Common myeloid progenitor, CD34-positive (primary cell): ENCODE results near the gene ST8SIA3.

ENCODE experiments used
- CTCF ChIA-PET: fragments of 350-600 bp; sonication (Branson Sonifier 250); formaldehyde crosslinking; loops from one replicate; lab custom pipeline; 2021; ENCODE audit warnings: antibody characterized with exemption; lab: Charles Lee
- POLR2A ChIA-PET: fragments of 350-600 bp; sonication (Branson Sonifier 250); formaldehyde crosslinking; loops from one replicate; lab custom pipeline; 2021; ENCODE audit warnings: antibody characterized with exemption; lab: Charles Lee
- DNase-seq, 3 donors: peaks; one replicate each; pipeline versions ENCODE4 v3.0.0 to v3.0.0-alpha.2; 2013
- H3K27ac ChIP-seq, 2 experiments: 1 replicate in 1 of 2; 2 replicates in 1 of 2; pipeline ENCODE4 v1.7.0; 2013; ENCODE audit warnings: inconsistent platforms in 2 of 2, low read length in 2 of 2, mild to moderate bottlenecking in 2 of 2, low read depth in 1 of 2, moderate library complexity in 1 of 2; ENCODE audit not compliant: severe bottlenecking in 2 of 2, insufficient read depth in 1 of 2, poor library complexity in 1 of 2
- H3K27me3 ChIP-seq, 5 experiments: replicated peaks in 2 of 5; 1 replicate in 3 of 5; 2 replicates in 2 of 5; pipeline versions ENCODE4 v1.6.1 to v1.7.0; 2013; ENCODE audit warnings: low read length in 4 of 5, mild to moderate bottlenecking in 2 of 5, moderate library complexity in 2 of 5, inconsistent platforms in 1 of 5; ENCODE audit not compliant: insufficient read depth in 5 of 5, control insufficient read depth in 4 of 5
- H3K36me3 ChIP-seq, 4 experiments: 1 replicate in 2 of 4; 2 replicates in 2 of 4; pipeline versions ENCODE4 v1.6.1 to v1.7.0; 2013; ENCODE audit warnings: low read length in 3 of 4, control low read depth in 1 of 4, mild to moderate bottlenecking in 1 of 4; ENCODE audit not compliant: control insufficient read depth in 4 of 4, insufficient read depth in 4 of 4
- H3K4me1 ChIP-seq, 4 experiments: 1 replicate in 3 of 4; 2 replicates in 1 of 4; pipeline versions ENCODE4 v1.6.1 to v1.7.1; 2013; ENCODE audit warnings: low read length in 3 of 4, mild to moderate bottlenecking in 3 of 4, control low read depth in 1 of 4, inconsistent platforms in 1 of 4, moderate library complexity in 1 of 4; ENCODE audit not compliant: control insufficient read depth in 4 of 4, insufficient read depth in 4 of 4; ENCODE audit errors: control extremely low read depth in 1 of 4
- H3K4me3 ChIP-seq, 7 experiments: 1 replicate in 4 of 7; 2 replicates in 3 of 7; pipeline versions ENCODE4 v1.5.1 to v1.7.0; 2013; ENCODE audit warnings: mild to moderate bottlenecking in 7 of 7, low read length in 6 of 7, moderate library complexity in 6 of 7, inconsistent platforms in 2 of 7, low read depth in 2 of 7, control low read depth in 1 of 7; ENCODE audit not compliant: insufficient read depth in 4 of 7, control insufficient read depth in 1 of 7; ENCODE audit errors: extremely low read depth in 1 of 7
- H3K9me3 ChIP-seq, 5 experiments: 1 replicate in 4 of 5; 2 replicates in 1 of 5; pipeline versions ENCODE4 v1.6.1 to v1.7.1; 2013; ENCODE audit warnings: low read length in 4 of 5, mild to moderate bottlenecking in 2 of 5, inconsistent platforms in 1 of 5, low read depth in 1 of 5, moderate library complexity in 1 of 5; ENCODE audit not compliant: control insufficient read depth in 4 of 5, insufficient read depth in 2 of 5; ENCODE audit errors: control extremely low read depth in 1 of 5
- WGBS: methylation state at CpG from one replicate; pipeline ENCODE4 v1.1.5; 2013; ENCODE audit not compliant: insufficient coverage; 5-methylcytosine and 5-hydroxymethylcytosine counted together

The ST8SIA3 gene

GRCh38 chr18:57328665-57329064, 23.7 kb upstream of the ST8SIA3 start:
- CTCF ChIA-PET = no interaction called here
- Histone ChIP-seq H3K27ac (no peak overlapping the region), H3K27me3 (peaks cover 0 to 2% (median 0%) of the 10 kb centered on the region in 5 experiments), H3K4me1 (no peaks in the 10 kb centered on the region), H3K9me3 (no peaks in the 10 kb centered on the region), H3K36me3 (no peaks in the 10 kb centered on the region), H3K4me3 (no peak overlapping the region)
- POLR2A ChIA-PET = no interaction called here
- WGBS = 100% methylated on average over 2 of the region's 3 CpGs
- no peak for DNase-seq

- Histone ChIP-seq H3K27ac (no peak overlapping the region), H3K27me3 (peaks cover 0 to 3% (median 1%) of the 10 kb centered on the region in 5 experiments), H3K36me3 (no peaks in the 10 kb centered on the region), H3K9me3 (no peaks in the 10 kb centered on the region), H3K4me1 (no peaks in the 10 kb centered on the region), H3K4me3 (no peak overlapping the region)
- CTCF ChIA-PET = no interaction called here
- WGBS = 100% methylated on average over 1 of the region's 5 CpGs
- no peak for DNase-seq
- POLR2A ChIA-PET = no interaction called here
Measured at GRCh38 chr18:57329856-57330255, 22.5 kb upstream of the ST8SIA3 start.

DNA sequence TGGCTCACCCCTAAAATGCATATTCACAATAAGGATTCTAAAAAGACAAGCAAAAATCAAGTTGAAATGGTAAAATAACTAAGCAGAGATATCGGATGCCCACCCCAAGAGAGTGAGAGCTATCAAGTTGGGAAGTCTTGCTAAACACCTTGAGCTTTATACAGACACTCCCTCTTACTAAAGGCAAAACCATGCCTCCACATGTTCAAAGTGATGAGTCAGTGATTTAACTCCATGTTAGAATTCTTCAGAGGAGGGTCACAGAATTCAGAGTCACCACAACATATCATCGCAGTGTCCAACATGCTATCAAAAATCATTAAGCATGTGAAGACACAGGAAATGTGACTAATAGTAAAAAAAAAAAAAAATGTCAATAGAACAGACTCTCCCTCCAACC, 20.6 kb upstream of the ST8SIA3 start:
- Histone ChIP-seq H3K27me3 (peaks cover 0 to 3% (median 2%) of the 10 kb centered on the region in 5 experiments), H3K4me1 (no peaks in the 10 kb centered on the region), H3K27ac (no peak overlapping the region), H3K4me3 (no peak overlapping the region), H3K36me3 (no peaks in the 10 kb centered on the region), H3K9me3 (no peaks in the 10 kb centered on the region)
- CTCF ChIA-PET = no interaction called here
- 100% methylated on average over 1 of the region's 2 CpGs for WGBS
- POLR2A ChIA-PET = no interaction called here
- no peak for DNase-seq

GRCh38 chr18:57333940-57334339, 18.4 kb upstream of the ST8SIA3 start:
- no peaks in the 10 kb centered on the region for H3K4me1 ChIP-seq
- H3K27me3 ChIP-seq = peaks cover 0 to 4% (median 2%) of the 10 kb centered on the region in 5 experiments
- no peak for DNase-seq
- 73% methylated on average over 4 of the region's 5 CpGs for WGBS
- CTCF ChIA-PET = no interaction called here
- no peak overlapping the region for H3K27ac ChIP-seq
- H3K9me3 ChIP-seq = no peaks in the 10 kb centered on the region
- no peaks in the 10 kb centered on the region for H3K36me3 ChIP-seq
- POLR2A ChIA-PET = no interaction called here
- no peak overlapping the region for H3K4me3 ChIP-seq

- CTCF ChIA-PET = no interaction called here
- Histone ChIP-seq H3K4me1 (no peaks in the 10 kb centered on the region), H3K4me3 (no peak overlapping the region), H3K27me3 (peaks cover 0 to 4% (median 2%) of the 10 kb centered on the region in 5 experiments), H3K9me3 (no peaks in the 10 kb centered on the region), H3K27ac (no peak overlapping the region), H3K36me3 (no peaks in the 10 kb centered on the region)
- 40% methylated on average over 1 of the region's 6 CpGs for WGBS
- POLR2A ChIA-PET = no interaction called here
- no peak for DNase-seq
Measured at GRCh38 chr18:57334383-57334782, 18.0 kb upstream of the ST8SIA3 start.

- Histone ChIP-seq H3K27ac (no peak overlapping the region), H3K4me1 (no peaks in the 10 kb centered on the region), H3K27me3 (peaks cover 0 to 6% (median 2%) of the 10 kb centered on the region in 5 experiments), H3K36me3 (no peaks in the 10 kb centered on the region), H3K9me3 (no peaks in the 10 kb centered on the region), H3K4me3 (no peak overlapping the region)
- POLR2A ChIA-PET = no interaction called here
- DNase-seq = no peak
- WGBS = 94% methylated on average over 2 of the region's 2 CpGs
- CTCF ChIA-PET = no interaction called here
Measured at GRCh38 chr18:57336343-57336742, 16.0 kb upstream of the ST8SIA3 start.

DNA sequence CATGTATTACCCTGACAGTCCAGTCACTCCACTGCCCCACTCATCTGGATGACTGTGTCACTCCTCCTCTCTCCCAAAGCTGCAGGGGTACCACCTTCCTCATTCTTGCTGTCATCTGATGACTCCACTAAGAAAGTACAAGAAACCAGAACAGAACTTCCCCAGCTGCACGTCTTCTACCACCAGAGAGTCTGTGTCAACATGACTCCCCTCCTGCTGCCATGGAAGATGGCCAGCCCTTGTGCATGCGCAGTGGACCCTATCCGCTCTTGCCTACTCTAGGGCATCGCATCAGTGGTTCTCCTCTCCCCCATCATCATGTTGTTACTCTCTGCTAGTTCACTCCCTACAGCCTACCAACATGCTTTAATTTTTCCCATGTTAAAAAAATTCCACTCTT, 14.5 kb upstream of the ST8SIA3 start:
- no peak for DNase-seq
- 78% methylated on average over 4 of the region's 4 CpGs for WGBS
- CTCF ChIA-PET = no interaction called here
- no peaks in the 10 kb centered on the region for H3K4me1 ChIP-seq
- H3K9me3 ChIP-seq = no peaks in the 10 kb centered on the region
- H3K4me3 ChIP-seq = no peak overlapping the region
- POLR2A ChIA-PET = no interaction called here
- H3K36me3 ChIP-seq = no peaks in the 10 kb centered on the region
- H3K27me3 ChIP-seq = peaks cover 0 to 6% (median 2%) of the 10 kb centered on the region in 5 experiments
- no peak overlapping the region for H3K27ac ChIP-seq
